BLaER1 treated with 17β-estradiol and CSF1 and Interleukin-3, amounts not matched to agents 10 nM and 100 nM (cell line): ENCODE measurements around the gene SMAD3.

Source experiments
- H3K27ac ChIP-seq, 11 experiments: shearing (Covaris generic); formaldehyde crosslinking; 2 replicates each; pipeline ENCODE4 v1.8.1; 2022
- H3K27me3 ChIP-seq, 11 experiments: shearing (Covaris generic); formaldehyde crosslinking; 2 replicates each; pipeline ENCODE4 v1.8.1; 2022
- H3K36me3 ChIP-seq, 11 experiments: shearing (Covaris generic); formaldehyde crosslinking; 2 replicates each; pipeline ENCODE4 v1.8.1; 2022
- H3K4me1 ChIP-seq, 10 experiments: shearing (Covaris generic); formaldehyde crosslinking; 2 replicates each; pipeline ENCODE4 v1.8.1; 2022
- H3K4me2 ChIP-seq, 11 experiments: shearing (Covaris generic); formaldehyde crosslinking; 2 replicates each; pipeline ENCODE4 v1.8.1; 2022
- H3K4me3 ChIP-seq, 10 experiments: shearing (Covaris generic); formaldehyde crosslinking; 2 replicates each; pipeline ENCODE4 v1.8.1; 2022
- H3K9ac ChIP-seq, 11 experiments: shearing (Covaris generic); formaldehyde crosslinking; 2 replicates each; pipeline ENCODE4 v1.8.1; 2022
- H3K9me3 ChIP-seq, 11 experiments: shearing (Covaris generic); formaldehyde crosslinking; replicated peaks in 1 of 11; 2 replicates each; pipeline ENCODE4 v1.8.1; 2022
- H4K20me1 ChIP-seq, 11 experiments: shearing (Covaris generic); formaldehyde crosslinking; 2 replicates each; pipeline ENCODE4 v1.8.1; 2022
- Cebpa-rat ChIP-seq, 11 experiments: shearing (Covaris generic); IDR thresholded peaks; 2 replicates each; pipeline ENCODE4 v1.8.1; 2022

SMAD3 gene

GRCh38 chr15:67185621-67186225 lies 120.3 kb downstream of the SMAD3 start:
- H3K9ac ChIP-seq = peak overlapping the region in 4 of 11 experiments; percentile 7 to 27 (median 22); a peak in 4 of 22 replicates
- no peak overlapping the region for H3K4me3 ChIP-seq
- H3K27me3 ChIP-seq = no peaks in the 10 kb centered on the region
- H3K4me1 ChIP-seq = peaks cover 27 to 36% (median 32%) of the 10 kb centered on the region in 10 experiments
- peak overlapping the region; percentile 16 to 73 (median 41); a peak in 19 of 22 replicates for H3K4me2 ChIP-seq
- H4K20me1 ChIP-seq = peaks cover 0 to 88% (median 61%) of the 10 kb centered on the region in 11 experiments; a peak in 18 of 22 replicates
- H3K36me3 ChIP-seq = peaks cover 92 to 98% (median 96%) of the 10 kb centered on the region in 11 experiments
- peak overlapping the region; percentile 4 to 61 (median 35); a peak in 16 of 22 replicates for H3K27ac ChIP-seq
- H3K9me3 ChIP-seq = no peaks in the 10 kb centered on the region
- TF ChIP-seq Cebpa-rat (IDR thresholded peaks at IDR 0.05) = no peak

GRCh38 chr15:67186226-67186649 lies 120.8 kb downstream of the SMAD3 start:
- H3K27ac ChIP-seq = peak overlapping the region in 10 of 11 experiments; percentile 4 to 61 (median 32); a peak in 14 of 22 replicates
- H3K4me3 ChIP-seq = no peak overlapping the region
- peaks cover 91 to 98% (median 97%) of the 10 kb centered on the region in 11 experiments for H3K36me3 ChIP-seq
- no peak for TF ChIP-seq Cebpa-rat (IDR thresholded peaks at IDR 0.05)
- H3K27me3 ChIP-seq = no peaks in the 10 kb centered on the region
- H3K9me3 ChIP-seq = no peaks in the 10 kb centered on the region
- H3K4me2 ChIP-seq = peak overlapping the region in 9 of 11 experiments; percentile 16 to 73 (median 48); a peak in 15 of 22 replicates
- peak overlapping the region in 1 of 11 experiments; percentile 7; a peak in 2 of 22 replicates for H3K9ac ChIP-seq
- peaks cover 27 to 36% (median 32%) of the 10 kb centered on the region in 10 experiments for H3K4me1 ChIP-seq
- H4K20me1 ChIP-seq = peaks cover 0 to 85% (median 61%) of the 10 kb centered on the region in 11 experiments; a peak in 18 of 22 replicates

- Histone ChIP-seq H3K9ac (no peak overlapping the region), H3K4me2 (peak overlapping the region in 3 of 11 experiments; percentile 40 to 73 (median 69); a peak in 4 of 22 replicates), H3K9me3 (no peaks in the 10 kb centered on the region), H3K4me1 (peaks cover 27 to 36% (median 32%) of the 10 kb centered on the region in 10 experiments), H3K4me3 (no peak overlapping the region), H3K36me3 (peaks cover 93 to 99% (median 98%) of the 10 kb centered on the region in 11 experiments), H3K27me3 (no peaks in the 10 kb centered on the region), H3K27ac (peak overlapping the region in 4 of 11 experiments; percentile 9 to 61 (median 48); a peak in 2 of 22 replicates), H4K20me1 (peaks cover 0 to 87% (median 61%) of the 10 kb centered on the region in 11 experiments; a peak in 18 of 22 replicates)
- no peak for TF ChIP-seq Cebpa-rat (IDR thresholded peaks at IDR 0.05)
These were observed 121.3 kb downstream of the SMAD3 start for GRCh38 chr15:67186688-67187087.

- H3K9me3 ChIP-seq = no peaks in the 10 kb centered on the region
- peak overlapping the region in 2 of 11 experiments; percentile 28 to 61; a peak in 2 of 22 replicates for H3K27ac ChIP-seq
- no peak for TF ChIP-seq Cebpa-rat (IDR thresholded peaks at IDR 0.05)
- no peak overlapping the region for H3K4me2 ChIP-seq
- H3K27me3 ChIP-seq = no peaks in the 10 kb centered on the region
- H3K36me3 ChIP-seq = peaks cover 93 to 99% (median 98%) of the 10 kb centered on the region in 11 experiments
- no peak overlapping the region for H3K4me3 ChIP-seq
- H3K9ac ChIP-seq = no peak overlapping the region
- peaks cover 27 to 36% (median 32%) of the 10 kb centered on the region in 10 experiments for H3K4me1 ChIP-seq
- H4K20me1 ChIP-seq = peaks cover 0 to 92% (median 62%) of the 10 kb centered on the region in 11 experiments; a peak in 18 of 22 replicates
These were observed 122.0 kb downstream of the SMAD3 start for GRCh38 chr15:67187351-67187854.

GRCh38 chr15:67188551-67189218 lies 123.3 kb downstream of the SMAD3 start:
- Histone ChIP-seq H3K27ac (peak overlapping the region in 3 of 11 experiments; percentile 9 to 23 (median 11); a peak in 1 of 22 replicates), H4K20me1 (peaks cover 0 to 96% (median 56%) of the 10 kb centered on the region in 11 experiments; a peak in 17 of 22 replicates), H3K9me3 (no peaks in the 10 kb centered on the region), H3K27me3 (no peaks in the 10 kb centered on the region), H3K36me3 (peaks cover 94 to 100% (median 100%) of the 10 kb centered on the region in 11 experiments), H3K4me1 (peaks cover 22 to 32% (median 27%) of the 10 kb centered on the region in 10 experiments), H3K4me3 (no peak overlapping the region), H3K4me2 (no peak overlapping the region), H3K9ac (no peak overlapping the region)
- TF ChIP-seq Cebpa-rat (IDR thresholded peaks at IDR 0.05) = no peak

GRCh38 chr15:67189326-67190051 lies 124.1 kb downstream of the SMAD3 start:
- peaks cover 14 to 26% (median 21%) of the 10 kb centered on the region in 10 experiments for H3K4me1 ChIP-seq
- peak overlapping the region in 3 of 11 experiments; percentile 9 to 23 (median 11); a peak in 3 of 22 replicates for H3K27ac ChIP-seq
- H3K9ac ChIP-seq = no peak overlapping the region
- peaks cover 94 to 100% (median 100%) of the 10 kb centered on the region in 11 experiments for H3K36me3 ChIP-seq
- peaks cover 0 to 94% (median 52%) of the 10 kb centered on the region in 11 experiments; a peak in 17 of 22 replicates for H4K20me1 ChIP-seq
- no peak for TF ChIP-seq Cebpa-rat (IDR thresholded peaks at IDR 0.05)
- H3K9me3 ChIP-seq = no peaks in the 10 kb centered on the region
- H3K4me3 ChIP-seq = no peak overlapping the region
- H3K27me3 ChIP-seq = no peaks in the 10 kb centered on the region
- no peak overlapping the region for H3K4me2 ChIP-seq

GRCh38 chr15:67190326-67190725 lies 124.9 kb downstream of the SMAD3 start:
- no peak for TF ChIP-seq Cebpa-rat (IDR thresholded peaks at IDR 0.05)
- no peak overlapping the region for H3K9ac ChIP-seq
- no peaks in the 10 kb centered on the region for H3K9me3 ChIP-seq
- H3K36me3 ChIP-seq = peaks cover 85 to 100% (median 100%) of the 10 kb centered on the region in 11 experiments
- no peak overlapping the region for H3K4me3 ChIP-seq
- H4K20me1 ChIP-seq = peaks cover 0 to 94% (median 43%) of the 10 kb centered on the region in 11 experiments; a peak in 16 of 22 replicates
- H3K27me3 ChIP-seq = no peaks in the 10 kb centered on the region
- H3K4me2 ChIP-seq = no peak overlapping the region
- H3K4me1 ChIP-seq = peaks cover 6 to 17% (median 14%) of the 10 kb centered on the region in 10 experiments
- no peak overlapping the region for H3K27ac ChIP-seq

- Histone ChIP-seq H3K4me2 (no peak overlapping the region), H3K27ac (no peak overlapping the region), H3K4me1 (peaks cover 1 to 13% (median 9%) of the 10 kb centered on the region in 10 experiments), H3K27me3 (no peaks in the 10 kb centered on the region), H3K4me3 (no peak overlapping the region), H3K9ac (no peak overlapping the region), H3K36me3 (peaks cover 81 to 100% (median 97%) of the 10 kb centered on the region in 11 experiments), H4K20me1 (peaks cover 0 to 90% (median 38%) of the 10 kb centered on the region in 11 experiments; a peak in 15 of 22 replicates), H3K9me3 (no peaks in the 10 kb centered on the region)
- no peak for TF ChIP-seq Cebpa-rat (IDR thresholded peaks at IDR 0.05)
These were observed 125.4 kb downstream of the SMAD3 start for GRCh38 chr15:67190813-67191212.
